GM18951 (cell line): ENCODE measurements around the gene COPE.
"Not testable (repeated sequence)": the region's sequence is repeated elsewhere in the genome, so short reads cannot be mapped to it uniquely, and the experiment has no call there.

Experiments used
- POLR2A ChIP-seq: IDR thresholded peaks from 4 replicates; pipeline ENCODE4 v1.6.1; 2011; ENCODE audit warnings: mild to moderate bottlenecking; ENCODE audit not compliant: insufficient read length, insufficient read depth; ENCODE audit errors: extremely low read depth
- in situ Hi-C: fragments of 300-500 bp; cut with MboI; formaldehyde crosslinking; loops from one replicate; pipeline ENCODE4 v1.12.0; 2022; ENCODE audit warnings: low sequenced_read_pairs, mixed read lengths, inconsistent platforms; ENCODE audit not compliant: unreplicated experiment

Gene COPE

DNA sequence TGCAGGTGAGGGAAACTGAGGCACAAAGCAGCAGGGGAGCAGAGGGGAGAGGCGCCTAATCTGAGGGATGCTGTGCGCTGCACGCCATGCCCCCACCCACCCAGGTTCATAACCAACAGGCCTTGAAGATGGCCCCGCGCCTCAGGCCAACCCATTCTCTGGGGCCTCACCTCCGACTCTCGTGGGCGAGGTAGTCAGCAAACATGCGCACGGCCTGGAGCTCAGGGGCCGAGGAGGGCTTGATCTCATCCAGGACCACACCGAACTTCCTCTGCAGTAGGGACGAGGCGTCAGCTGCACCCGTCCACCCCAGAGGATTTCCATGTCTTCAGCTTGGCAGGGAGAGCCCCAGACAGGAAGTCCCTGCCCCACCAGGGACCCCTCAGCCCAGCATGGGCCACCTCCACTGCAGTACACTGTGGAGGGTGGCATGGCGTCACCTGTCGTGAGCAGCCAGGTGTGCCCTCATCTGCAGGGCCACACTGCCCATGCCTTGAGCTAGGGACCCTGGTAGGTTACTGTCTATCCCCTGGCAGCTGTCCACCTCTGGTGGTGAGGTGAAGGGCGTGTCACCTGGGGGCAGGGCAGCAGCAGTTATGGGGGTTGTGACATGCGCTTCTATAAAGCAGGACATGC, 8.3 kb downstream of the COPE start:
- in situ Hi-C loops: no loop called here
- no peak for TF ChIP-seq POLR2A

DNA sequence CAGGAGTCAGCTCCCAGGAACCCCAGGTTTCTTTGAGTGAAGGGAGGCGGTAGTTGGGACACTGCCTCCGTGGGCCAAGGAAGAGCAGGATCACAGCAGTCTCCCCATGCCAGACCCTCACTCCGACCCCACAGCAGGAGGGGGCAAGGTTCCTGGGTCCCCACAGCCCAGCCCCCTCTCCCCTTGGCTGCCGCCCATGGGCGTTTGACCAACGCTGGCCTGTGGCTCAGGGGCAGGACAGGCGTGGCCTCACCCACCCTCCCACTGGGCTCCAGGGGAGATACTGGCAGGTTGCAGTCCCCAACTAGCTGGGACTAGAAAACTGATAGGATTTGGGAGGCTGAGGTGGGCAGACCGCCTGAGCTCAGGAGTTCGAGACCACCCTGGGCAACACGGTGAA, 9.2 kb downstream of the COPE start:
- TF ChIP-seq POLR2A: no peak
- in situ Hi-C loops: no loop called here

GRCh38 chr19:18908917-18909619, 10.1 kb downstream of the COPE start:
- TF ChIP-seq POLR2A: no peak
- in situ Hi-C loops: no loop called here

GRCh38 chr19:18906605-18907519, 12.3 kb downstream of the COPE start:
- in situ Hi-C loops: no loop called here
- TF ChIP-seq POLR2A: no peak

DNA sequence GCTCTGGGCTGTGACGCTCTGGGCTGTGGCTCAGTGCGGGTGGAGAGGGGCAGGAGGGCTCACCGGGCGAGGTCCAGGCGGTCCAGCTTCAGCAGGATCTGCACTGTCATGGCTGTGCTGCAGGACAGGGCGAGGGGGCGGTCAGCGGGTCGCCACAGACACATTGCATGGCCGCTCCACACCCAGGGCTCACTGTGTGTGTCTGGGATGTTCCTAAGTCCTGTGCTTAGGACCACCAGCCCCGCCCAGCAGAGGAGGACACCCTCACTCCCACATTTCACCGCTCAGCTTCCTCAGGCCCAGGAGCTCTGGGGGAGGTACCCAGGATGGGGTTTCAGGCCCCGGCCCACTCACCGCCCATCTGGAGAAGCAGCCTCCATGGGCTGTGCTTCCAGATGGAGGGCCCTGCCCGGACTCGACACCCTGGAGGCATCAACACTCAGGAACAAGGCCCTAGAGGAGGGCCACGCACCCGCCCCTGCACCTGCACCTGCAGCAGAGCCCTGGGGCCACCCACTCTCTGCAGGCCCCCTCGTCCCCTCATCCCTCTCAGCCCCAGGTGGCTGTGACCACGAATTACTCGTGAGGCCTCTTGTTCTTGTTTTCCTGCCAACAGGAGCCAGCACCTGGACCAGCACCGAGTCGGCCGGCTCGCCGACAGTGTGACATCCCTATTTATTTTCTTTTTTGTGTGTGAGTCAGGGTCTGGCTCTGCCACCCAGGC, 13.5 kb downstream of the COPE start:
- TF ChIP-seq POLR2A: no peak
- in situ Hi-C loops: no loop called here

- no peak for TF ChIP-seq POLR2A
- in situ Hi-C loops: no loop called here
These were observed 14.1 kb downstream of the COPE start for GRCh38 chr19:18905058-18905456.

DNA sequence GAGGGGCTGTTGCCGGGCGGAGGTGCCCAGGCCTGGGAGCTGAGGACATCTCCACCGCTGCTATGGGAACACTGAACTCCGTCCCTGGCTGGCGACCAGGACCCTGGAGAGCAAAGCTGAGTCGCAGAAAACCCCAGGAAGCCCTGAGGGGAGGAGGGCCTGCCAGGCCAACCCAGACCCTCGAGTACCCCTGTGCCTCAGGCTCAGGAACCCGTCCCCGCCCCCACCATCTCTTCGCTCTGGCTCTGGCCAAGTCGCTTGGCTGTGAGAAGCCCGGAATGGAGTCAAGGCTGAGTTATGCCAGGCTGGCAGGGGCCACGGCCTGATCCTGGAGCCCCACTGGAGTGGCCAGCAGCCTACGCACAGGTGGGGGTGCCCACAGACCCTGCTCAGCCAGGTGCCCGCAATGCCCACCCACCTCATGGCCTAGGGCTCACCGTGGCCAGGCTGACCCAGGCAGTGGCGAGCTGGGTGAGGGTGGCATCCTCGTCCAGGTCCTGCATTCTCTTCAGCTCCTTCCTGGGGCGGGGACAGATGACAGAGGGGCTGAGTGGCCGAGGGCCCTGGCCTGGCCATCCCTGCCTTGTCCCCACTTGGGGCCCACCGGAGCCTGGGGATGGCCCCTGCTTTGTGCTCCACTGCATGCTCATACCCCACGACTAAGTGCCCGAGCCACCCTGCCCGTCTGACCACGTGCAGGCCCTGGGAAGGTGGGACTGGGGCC, 14.7 kb downstream of the COPE start:
- no peak for TF ChIP-seq POLR2A
- in situ Hi-C loops: no loop called here

GRCh38 chr19:18903156-18904037, 15.8 kb downstream of the COPE start:
- no peak for TF ChIP-seq POLR2A
- in situ Hi-C loops: no loop called here

- in situ Hi-C loops: not testable (repeated sequence)
These were observed 16.7 kb downstream of the COPE start for GRCh38 chr19:18902519-18902918.

DNA sequence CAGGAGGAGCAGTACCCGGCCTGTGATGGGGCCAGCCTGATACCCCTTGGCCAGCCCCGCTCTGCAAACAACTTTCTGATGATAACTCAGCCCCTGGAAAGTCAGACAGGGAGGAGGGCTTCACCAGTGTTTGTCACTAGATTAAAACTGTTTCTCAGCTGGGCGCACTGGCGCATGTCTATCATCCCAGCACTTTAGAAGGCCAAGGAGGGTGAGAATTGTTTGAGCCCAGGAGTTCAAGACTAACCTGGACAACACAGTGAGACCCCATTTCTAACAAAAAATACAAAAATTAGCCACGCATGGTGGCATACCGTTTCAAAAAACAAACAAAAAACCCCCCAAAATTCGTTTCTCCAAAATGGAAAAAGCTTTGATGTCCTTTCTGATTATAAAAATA, 17.7 kb downstream of the COPE start:
- in situ Hi-C loops: no loop called here
- no peak for TF ChIP-seq POLR2A

- in situ Hi-C loops: no loop called here
- no peak for TF ChIP-seq POLR2A
These were observed 18.3 kb downstream of the COPE start for GRCh38 chr19:18900700-18901481.
